GM20000 (cell line): ENCODE data around the gene NUMBL.
"Not testable (repeated sequence)": the region's sequence is repeated elsewhere in the genome, so short reads cannot be mapped to it uniquely, and the experiment has no call there.

ENCODE experiments used
- DNase-seq: peaks from one replicate; pipeline ENCODE4 v3.0.0; 2012; ENCODE audit warnings: low spot score
- TF ChIP-seq, protein P1 (sequence below): IDR thresholded peaks from 2 replicates; pipeline ENCODE4 v1.5.1; 2012; ENCODE audit warnings: mild to moderate bottlenecking, control low read depth; ENCODE audit errors: extremely low read depth, missing control alignments

NUMBL gene

DNA sequence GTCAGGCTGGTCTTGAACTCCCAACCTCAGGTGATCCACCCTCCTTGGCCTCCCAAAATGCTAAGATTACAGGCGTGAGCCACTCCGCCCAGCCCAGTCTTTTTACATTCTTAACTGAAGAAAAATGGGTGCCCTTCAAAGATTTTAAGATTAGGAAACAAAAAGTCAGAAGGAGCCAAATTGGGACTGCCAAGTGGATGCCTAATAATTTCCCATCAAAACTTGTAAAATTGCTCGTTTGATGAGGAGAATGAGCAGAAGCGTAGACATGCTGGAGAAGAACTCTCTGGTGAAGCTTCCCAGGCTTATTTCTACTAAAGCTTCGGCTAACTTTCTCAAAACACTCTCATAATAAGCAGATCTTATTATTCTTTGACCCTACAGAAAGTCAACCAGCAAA is 31.3 kb downstream of the NUMBL start:
- DNase-seq: no peak
- TF ChIP-seq, protein P1, sequence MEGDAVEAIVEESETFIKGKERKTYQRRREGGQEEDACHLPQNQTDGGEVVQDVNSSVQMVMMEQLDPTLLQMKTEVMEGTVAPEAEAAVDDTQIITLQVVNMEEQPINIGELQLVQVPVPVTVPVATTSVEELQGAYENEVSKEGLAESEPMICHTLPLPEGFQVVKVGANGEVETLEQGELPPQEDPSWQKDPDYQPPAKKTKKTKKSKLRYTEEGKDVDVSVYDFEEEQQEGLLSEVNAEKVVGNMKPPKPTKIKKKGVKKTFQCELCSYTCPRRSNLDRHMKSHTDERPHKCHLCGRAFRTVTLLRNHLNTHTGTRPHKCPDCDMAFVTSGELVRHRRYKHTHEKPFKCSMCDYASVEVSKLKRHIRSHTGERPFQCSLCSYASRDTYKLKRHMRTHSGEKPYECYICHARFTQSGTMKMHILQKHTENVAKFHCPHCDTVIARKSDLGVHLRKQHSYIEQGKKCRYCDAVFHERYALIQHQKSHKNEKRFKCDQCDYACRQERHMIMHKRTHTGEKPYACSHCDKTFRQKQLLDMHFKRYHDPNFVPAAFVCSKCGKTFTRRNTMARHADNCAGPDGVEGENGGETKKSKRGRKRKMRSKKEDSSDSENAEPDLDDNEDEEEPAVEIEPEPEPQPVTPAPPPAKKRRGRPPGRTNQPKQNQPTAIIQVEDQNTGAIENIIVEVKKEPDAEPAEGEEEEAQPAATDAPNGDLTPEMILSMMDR: no peak

DNA sequence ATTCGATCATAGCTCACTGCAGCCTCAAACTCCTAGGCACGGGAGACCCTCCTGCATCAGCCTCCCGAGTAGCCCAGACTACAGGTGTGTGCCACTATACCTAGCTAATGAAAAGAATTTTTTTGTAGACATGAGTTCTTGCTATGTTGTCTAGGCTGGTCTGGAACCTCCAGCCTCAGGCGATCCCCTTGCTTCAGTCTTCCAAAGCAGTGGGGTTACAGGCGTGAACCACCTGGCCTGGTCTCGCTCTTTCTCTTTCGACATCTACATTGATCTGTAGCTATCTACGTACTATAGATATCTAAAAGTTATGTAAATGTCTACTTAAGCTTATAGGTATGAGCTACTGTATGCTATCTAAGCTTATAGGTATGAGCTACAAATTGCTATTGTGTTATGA is 32.4 kb downstream of the NUMBL start:
- DNase-seq: no peak
- TF ChIP-seq, protein P1: no peak

DNA sequence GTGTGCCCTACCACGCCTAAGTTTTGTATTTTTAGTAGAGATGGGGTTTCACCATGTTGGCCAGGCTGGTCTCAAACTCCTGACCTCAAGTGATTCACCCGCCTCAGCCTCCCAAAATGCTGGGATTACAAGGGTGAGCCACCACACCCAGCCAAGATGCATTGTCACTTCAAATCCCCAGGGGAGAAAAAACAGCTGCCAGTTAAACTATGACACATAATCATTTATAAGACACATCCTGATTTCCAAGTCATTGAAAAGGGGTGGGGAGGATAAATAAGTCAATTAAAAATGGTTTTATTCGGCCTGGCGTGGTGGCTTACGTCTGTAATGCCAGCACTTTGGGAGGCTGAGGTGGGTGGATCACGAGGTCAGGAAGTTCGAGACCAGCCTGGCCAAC is 34.8 kb downstream of the NUMBL start:
- DNase-seq: not testable (repeated sequence)

DNA sequence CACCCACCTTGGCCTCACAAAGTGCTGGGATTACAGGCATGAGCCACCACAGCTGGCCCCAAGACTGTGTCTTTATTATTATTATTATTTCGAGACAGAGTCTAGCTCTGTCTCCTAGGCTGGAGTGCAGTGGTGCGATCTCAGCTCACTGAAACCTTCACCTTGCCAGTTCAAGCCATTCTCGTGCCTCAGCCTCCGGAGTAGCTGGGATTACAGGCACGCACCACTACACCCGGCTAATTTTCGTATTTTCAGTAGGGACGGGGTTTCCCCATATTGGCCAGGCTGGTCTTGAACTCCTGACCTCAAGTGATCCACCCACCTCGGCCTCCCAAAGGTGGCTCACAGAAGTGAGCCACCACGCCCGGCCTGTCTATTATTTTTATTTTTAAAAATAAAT is 38.1 kb downstream of the NUMBL start:
- not testable (repeated sequence) for DNase-seq

DNA sequence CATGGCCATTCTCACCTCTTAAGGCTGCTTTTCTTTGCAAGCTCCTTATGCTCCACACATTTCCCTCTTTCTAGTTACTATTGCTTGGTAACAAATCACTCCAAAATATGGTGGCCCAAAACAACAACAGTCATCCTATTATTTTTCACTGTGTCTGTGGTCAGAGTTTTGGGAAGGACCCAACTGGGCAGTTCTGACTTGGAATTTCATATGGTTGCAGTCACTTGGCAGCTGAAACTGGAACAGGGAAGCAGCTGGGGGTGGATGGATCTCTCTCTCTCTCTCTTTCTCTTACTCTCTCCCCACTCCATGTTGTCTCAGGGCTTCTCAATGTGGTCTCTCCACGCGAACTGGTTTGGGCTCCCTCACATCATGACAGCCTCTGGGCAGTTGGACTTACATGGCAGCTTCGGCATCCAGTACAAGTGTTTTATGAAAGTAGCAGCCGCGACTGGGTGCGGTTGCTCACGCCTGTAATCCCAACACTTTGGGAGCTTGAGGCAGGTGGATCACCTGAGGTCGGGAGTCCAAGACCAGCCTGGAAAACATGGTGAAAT is 39.6 kb downstream of the NUMBL start:
- TF ChIP-seq, protein P1: no peak
- no peak for DNase-seq

DNA sequence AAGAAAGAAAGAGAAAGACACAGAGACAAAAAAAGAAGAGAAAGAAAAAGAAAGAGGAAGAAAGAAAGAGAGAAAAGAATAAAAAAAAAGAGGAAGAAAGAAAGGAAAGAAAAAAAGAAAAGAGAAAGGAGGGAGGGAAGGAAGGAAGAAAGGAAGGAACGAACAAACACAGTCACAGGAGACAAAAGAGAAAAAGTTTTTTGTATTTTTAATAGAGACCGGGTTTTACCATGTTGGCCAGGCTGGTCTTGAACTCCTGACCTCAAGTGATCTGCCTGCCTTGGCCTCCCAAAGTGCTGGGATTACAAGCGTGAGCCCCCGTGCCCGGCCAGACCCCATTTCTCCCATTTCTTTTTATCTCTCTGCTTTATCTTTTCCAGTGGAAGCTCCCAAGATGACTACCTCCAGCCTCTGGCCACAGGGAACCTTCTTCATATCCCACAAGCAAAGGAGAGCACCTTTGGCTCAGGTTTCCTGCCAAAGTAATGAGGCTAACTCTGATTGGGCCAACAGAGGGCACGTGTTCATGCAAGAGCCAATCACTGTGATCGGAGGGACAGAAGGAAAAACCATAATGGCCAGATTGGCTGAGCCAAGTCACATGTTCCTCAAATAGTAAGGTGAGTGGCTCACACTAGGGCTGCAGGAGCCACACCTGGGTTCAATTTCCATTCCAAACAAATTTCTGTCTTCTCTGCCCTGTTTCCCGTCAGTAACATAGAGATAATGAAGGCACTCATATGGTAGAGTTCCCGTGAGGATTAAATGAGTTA is 40.4 kb downstream of the NUMBL start:
- DNase-seq: not testable (repeated sequence)

DNA sequence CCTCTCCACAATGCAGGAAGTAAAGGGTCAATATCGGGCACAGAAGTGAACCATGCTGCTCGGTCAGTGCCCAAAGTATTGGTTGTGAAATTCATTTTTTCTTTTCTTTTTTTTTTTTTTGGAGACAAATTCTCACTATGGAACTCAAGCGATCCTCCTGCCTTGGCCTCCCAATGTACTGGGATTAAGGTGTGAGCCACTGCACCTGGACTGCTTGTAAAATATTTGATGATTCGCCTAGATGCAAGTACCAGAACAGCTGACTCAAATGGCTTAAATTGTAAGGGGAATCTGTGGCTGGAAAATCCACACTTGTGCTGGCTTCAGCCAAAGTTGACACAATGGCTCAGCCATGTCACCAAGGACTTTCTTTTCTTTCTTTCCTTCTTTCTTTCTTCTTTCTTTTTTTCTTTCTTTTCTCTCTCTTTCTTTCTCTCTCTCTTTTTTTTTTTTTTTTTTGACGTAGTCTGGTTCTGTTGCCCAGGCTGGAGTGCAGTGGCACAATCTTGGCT is 43.7 kb downstream of the NUMBL start:
- DNase-seq: no peak
- TF ChIP-seq, protein P1: no peak

DNA sequence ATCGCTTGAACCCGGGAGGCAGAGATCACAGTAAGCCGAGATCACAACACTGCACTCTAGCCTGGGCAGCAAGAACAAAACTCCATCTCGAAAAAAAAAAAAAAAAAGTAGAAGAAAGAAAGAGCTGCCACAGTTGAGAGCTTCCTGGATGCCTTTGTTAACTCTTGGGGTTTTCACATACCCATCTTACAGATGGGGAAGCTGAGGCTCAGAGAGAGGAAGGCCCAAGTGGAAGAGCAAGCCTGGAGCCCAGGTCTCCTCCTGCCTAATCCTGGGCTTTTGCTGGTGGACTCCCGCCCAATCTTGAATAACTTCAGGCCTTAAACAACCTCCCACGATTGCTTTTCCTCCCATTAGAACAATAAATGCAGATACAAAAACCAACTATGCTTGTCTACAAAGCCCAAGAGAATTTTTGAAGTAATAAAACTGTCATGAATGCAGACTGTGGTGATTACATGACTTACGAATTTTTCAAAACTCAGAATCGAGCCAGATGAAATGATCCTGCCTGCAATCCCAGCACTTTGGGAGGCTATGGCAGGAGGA is 47.6 kb downstream of the NUMBL start:
- peak; percentile 4 for DNase-seq
- TF ChIP-seq, protein P1: no peak
